Measurements from ENCODE around the gene RBM5.

Gene RBM5

GRCh38 chr3:50140990-50141389, 52.3 kb downstream of the RBM5 start:
- no peak for DNase-seq

GRCh38 chr3:50146316-50146901, 57.7 kb downstream of the RBM5 start:
- DNase-seq: no peak

GRCh38 chr3:50147016-50147415, 58.3 kb downstream of the RBM5 start:
- DNase-seq: no peak

- no peak for DNase-seq
These were observed 58.7 kb downstream of the RBM5 start for GRCh38 chr3:50147447-50147846.

- no peak for DNase-seq
These were observed 59.1 kb downstream of the RBM5 start for GRCh38 chr3:50147861-50148260.

- no peak for DNase-seq
These were observed 61.7 kb downstream of the RBM5 start for GRCh38 chr3:50150404-50150750.

GRCh38 chr3:50150863-50151686, 62.4 kb downstream of the RBM5 start:
- no peak for DNase-seq

GRCh38 chr3:50151728-50152127, 63.0 kb downstream of the RBM5 start:
- DNase-seq: no peak

GRCh38 chr3:50153782-50154475, 65.2 kb downstream of the RBM5 start:
- no peak for DNase-seq

- DNase-seq: no peak
These were observed 65.7 kb downstream of the RBM5 start for GRCh38 chr3:50154476-50154839.

- no peak for DNase-seq
These were observed 66.2 kb downstream of the RBM5 start, which contains the start of gene SEMA3F for GRCh38 chr3:50154840-50155490. SEMA3F (plus strand) TSS chr3:50155324; CDS start chr3:50159623, 4,299 bp downstream.

- no peak for DNase-seq
These were observed 66.8 kb downstream of the RBM5 start for GRCh38 chr3:50155491-50155878.

GRCh38 chr3:50155891-50156290, 67.2 kb downstream of the RBM5 start:
- no peak for DNase-seq

- no peak for DNase-seq
These were observed 68.1 kb downstream of the RBM5 start for GRCh38 chr3:50156549-50157493.

- DNase-seq: no peak
These were observed 69.3 kb downstream of the RBM5 start for GRCh38 chr3:50157827-50158529.

GRCh38 chr3:50158530-50159146, 69.9 kb downstream of the RBM5 start:
- DNase-seq: no peak

- no peak for DNase-seq
These were observed 71.9 kb downstream of the RBM5 start for GRCh38 chr3:50160561-50160983.

GRCh38 chr3:50161320-50161719, 72.6 kb downstream of the RBM5 start:
- DNase-seq: no peak

GRCh38 chr3:50162034-50162883, 73.5 kb downstream of the RBM5 start:
- DNase-seq: no peak

All from GF-D8 (cell line).